GM18861 (cell line): ENCODE measurements around the gene MRNIP.
"Not testable (repeated sequence)": the region's sequence is repeated elsewhere in the genome, so short reads cannot be mapped to it uniquely, and the experiment has no call there.

Experiments
- ATAC-seq: cut with Tn5 transposase; IDR thresholded peaks from one replicate; pipeline ENCODE4 v1.9.1; 2021; ENCODE audit not compliant: unreplicated experiment

The MRNIP gene

GRCh38 chr5:179795049-179795862 lies 63.4 kb downstream of the MRNIP start:
- ATAC-seq, result no peak

GRCh38 chr5:179794575-179794974 lies 64.0 kb downstream of the MRNIP start:
- ATAC-seq, result no peak

- no peak for ATAC-seq
These were observed 64.4 kb downstream of the MRNIP start for GRCh38 chr5:179794171-179794570.

- no peak for ATAC-seq
These were observed 65.0 kb downstream of the MRNIP start, which contains the start of gene LTC4S for GRCh38 chr5:179793468-179794139. TSS of gene LTC4S (plus strand) at chr5:179793986. CDS start at chr5:179794081, 95 bp downstream.

- ATAC-seq, result no peak
These were observed 65.8 kb downstream of the MRNIP start for GRCh38 chr5:179792612-179793467.

- no peak for ATAC-seq
These were observed 66.6 kb downstream of the MRNIP start for GRCh38 chr5:179791881-179792611.

- not testable (repeated sequence) for ATAC-seq
These were observed 69.3 kb downstream of the MRNIP start for GRCh38 chr5:179789278-179789677.

- ATAC-seq, result no peak
These were observed 70.3 kb downstream of the MRNIP start for GRCh38 chr5:179788193-179788854.
